ENCODE results near the gene SOBP. TPM values are rescaled to one million over a fixed set of nuclear protein-coding genes. Genes with fewer than 3 reads are reported as not detected.
A peak's percentile ranks its signal among the peaks of the same experiment; 100 is the strongest.
"Not testable (repeated sequence)": the region's sequence is repeated elsewhere in the genome, so short reads cannot be mapped to it uniquely, and the experiment has no call there.

Gene SOBP
- total RNA-seq, 1 donor from 2014 or later, result 0.09 TPM

DNA sequence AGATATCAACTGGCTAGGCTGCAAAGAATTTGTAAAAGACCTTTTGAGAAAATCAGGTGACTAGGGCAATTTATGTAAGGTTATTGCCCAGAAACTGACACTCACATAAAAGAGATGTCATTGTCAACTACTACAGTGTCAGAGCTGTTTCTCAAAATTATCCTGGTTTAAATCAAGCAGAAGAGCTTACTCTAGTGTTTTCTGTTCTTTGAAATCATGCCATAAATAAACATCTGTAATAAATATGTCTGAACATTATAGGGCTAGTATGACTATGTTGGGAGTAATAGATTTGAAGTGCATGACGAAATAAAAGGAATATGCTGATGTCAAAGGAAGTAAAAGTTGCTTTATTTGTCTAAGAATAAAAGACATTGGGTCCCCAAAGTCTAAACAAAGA lies 19.6 kb upstream of the SOBP start:
- Mint-ChIP-seq H3K9me3 (no peaks in the 10 kb centered on the region), H3K27ac (no peak overlapping the region), H3K36me3 (ENCODE audit: low read depth) (no peaks in the 10 kb centered on the region), H3K4me1 (no peaks in the 10 kb centered on the region), H3K4me3 (no peak overlapping the region), H3K27me3 (peaks cover 46% of the 10 kb centered on the region)
- intact Hi-C loops (cut with micrococcal nuclease), result no loop called here
- no peak for DNase-seq

DNA sequence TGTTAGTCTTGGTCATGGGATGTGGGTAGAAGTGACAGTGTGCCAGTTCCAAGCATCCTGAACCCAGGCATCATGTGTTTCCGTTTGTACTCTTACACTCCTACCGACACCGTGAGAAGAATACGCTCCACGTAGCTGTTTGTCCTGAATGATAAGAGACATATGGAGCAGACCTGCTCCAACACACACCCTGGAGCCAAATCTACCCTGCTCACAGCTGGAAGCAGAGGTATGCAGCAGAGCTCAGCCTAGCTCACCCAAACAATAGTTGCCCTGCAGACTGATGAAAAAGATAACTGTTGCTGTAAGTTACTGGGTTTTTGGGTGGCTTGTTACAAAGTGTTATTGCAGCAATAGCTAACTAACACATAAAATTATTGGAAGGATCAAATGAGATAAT lies 16.3 kb upstream of the SOBP start:
- Mint-ChIP-seq H3K36me3 (ENCODE audit: low read depth) (no peaks in the 10 kb centered on the region), H3K27ac (no peak overlapping the region), H3K9me3 (no peaks in the 10 kb centered on the region), H3K27me3 (peaks cover 39% of the 10 kb centered on the region), H3K4me1 (no peaks in the 10 kb centered on the region), H3K4me3 (no peak overlapping the region)
- intact Hi-C loops (cut with micrococcal nuclease), result no loop called here
- DNase-seq, result no peak

GRCh38 chr6:107475360-107475759 lies 14.6 kb upstream of the SOBP start:
- intact Hi-C loops (cut with micrococcal nuclease); H3K4me1 Mint-ChIP-seq; DNase-seq; H3K27ac Mint-ChIP-seq; H3K9me3 Mint-ChIP-seq; H3K4me3 Mint-ChIP-seq; H3K36me3 Mint-ChIP-seq (ENCODE audit: low read depth): not testable (repeated sequence)
- H3K27me3 Mint-ChIP-seq, result peaks cover 40% of the 10 kb centered on the region

DNA sequence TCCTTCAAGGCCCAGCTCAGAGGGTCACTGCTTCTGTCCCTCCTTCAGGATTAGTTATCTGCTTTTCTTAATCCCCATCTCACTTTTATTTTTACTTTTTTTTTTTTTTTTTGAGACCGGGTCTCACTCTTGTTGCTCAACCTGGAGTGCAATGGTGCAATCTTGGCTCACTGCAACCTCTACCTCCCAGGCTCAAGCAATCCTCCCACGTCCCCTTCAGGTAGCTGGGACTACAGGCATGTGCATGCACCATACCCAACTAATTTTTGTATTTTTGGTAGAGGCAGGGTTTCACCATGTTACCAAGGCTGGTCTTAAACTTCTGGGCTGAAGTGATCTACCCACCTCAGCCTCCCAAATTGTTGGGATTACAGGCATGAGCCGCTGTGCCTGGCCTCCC lies 14.1 kb upstream of the SOBP start:
- H3K27ac Mint-ChIP-seq; H3K4me3 Mint-ChIP-seq; H3K9me3 Mint-ChIP-seq; H3K36me3 Mint-ChIP-seq (ENCODE audit: low read depth); DNase-seq; intact Hi-C loops (cut with micrococcal nuclease); H3K4me1 Mint-ChIP-seq: not testable (repeated sequence)
- peaks cover 43% of the 10 kb centered on the region for H3K27me3 Mint-ChIP-seq

DNA sequence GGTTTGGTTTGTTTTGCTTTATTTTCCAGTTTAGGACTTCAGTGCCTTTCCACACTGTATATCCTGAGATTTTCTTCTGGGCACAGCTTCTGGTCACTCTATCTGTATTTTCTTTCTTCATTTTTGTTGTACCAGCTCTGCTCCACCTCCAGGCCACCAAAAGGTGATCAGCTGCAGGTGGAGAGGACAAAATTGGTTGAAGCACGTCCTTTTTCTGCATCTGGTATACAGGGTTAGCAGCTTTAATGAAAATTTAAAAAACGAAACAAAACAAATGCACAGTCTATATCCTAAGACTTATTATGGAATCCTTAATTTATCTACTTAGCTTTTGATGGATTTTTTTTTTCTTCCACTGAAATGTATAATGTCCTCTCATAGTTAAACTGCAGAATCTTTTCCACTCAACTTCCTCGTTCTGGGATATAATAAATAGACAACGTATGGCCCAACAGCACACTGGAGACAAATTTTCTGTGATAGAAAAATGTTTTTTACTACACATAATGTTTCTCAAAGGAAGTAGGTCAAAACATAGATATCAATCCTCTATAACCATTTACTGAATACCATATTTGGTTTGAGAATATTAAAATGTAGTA lies 10.7 kb upstream of the SOBP start:
- Mint-ChIP-seq H3K27me3 (peaks cover 48% of the 10 kb centered on the region), H3K4me3 (no peak overlapping the region), H3K27ac (no peak overlapping the region), H3K4me1 (no peaks in the 10 kb centered on the region), H3K36me3 (ENCODE audit: low read depth) (no peaks in the 10 kb centered on the region), H3K9me3 (no peaks in the 10 kb centered on the region)
- DNase-seq, result no peak
- intact Hi-C loops (cut with micrococcal nuclease), result no loop called here

DNA sequence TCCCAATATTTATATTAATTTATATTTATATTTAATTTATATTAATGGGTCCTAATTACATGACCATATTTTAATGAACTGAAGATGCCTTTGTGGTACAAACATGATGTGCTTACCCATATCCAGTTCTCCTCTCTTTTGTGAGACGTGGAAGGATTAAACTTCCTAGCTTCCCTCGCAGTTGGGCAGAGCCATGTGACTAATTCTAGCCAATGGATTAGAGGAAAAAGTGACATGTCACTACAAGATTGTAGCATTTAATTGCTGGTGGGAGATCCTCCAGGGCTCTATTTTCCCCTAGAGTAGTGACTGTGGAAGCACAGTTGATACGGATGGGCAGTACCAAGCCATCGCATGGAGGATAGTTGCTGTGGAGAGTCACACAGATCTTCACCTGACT lies 4.8 kb upstream of the SOBP start:
- Mint-ChIP-seq H3K27ac (no peak overlapping the region), H3K4me1 (peaks cover 14% of the 10 kb centered on the region), H3K9me3 (no peaks in the 10 kb centered on the region), H3K36me3 (ENCODE audit: low read depth) (no peaks in the 10 kb centered on the region), H3K27me3 (peaks cover 64% of the 10 kb centered on the region), H3K4me3 (no peak overlapping the region)
- DNase-seq, result no peak
- intact Hi-C loops (cut with micrococcal nuclease), result no loop called here

GRCh38 chr6:107488174-107488874 lies 1.6 kb upstream of the SOBP start:
- intact Hi-C loops (cut with micrococcal nuclease), result loop anchor here (2.0 kb wide), 1 partner anchor 30 kb away; the partner anchor contains the start of gene PDSS2
- Mint-ChIP-seq H3K4me3 (peak overlapping the region; percentile 83), H3K27ac (peak overlapping the region; percentile 40), H3K27me3 (peaks cover 52% of the 10 kb centered on the region), H3K9me3 (no peaks in the 10 kb centered on the region), H3K4me1 (peaks cover 22% of the 10 kb centered on the region), H3K36me3 (ENCODE audit: low read depth) (no peaks in the 10 kb centered on the region)
- DNase-seq, result no peak

- intact Hi-C loops (cut with micrococcal nuclease), result loop anchor here (2.0 kb wide), 1 partner anchor 30 kb away; the partner anchor contains the start of gene PDSS2
- Mint-ChIP-seq H3K4me3 (peak overlapping the region; percentile 83), H3K4me1 (peaks cover 22% of the 10 kb centered on the region), H3K27ac (peak overlapping the region; percentile 40), H3K27me3 (peaks cover 49% of the 10 kb centered on the region), H3K9me3 (no peaks in the 10 kb centered on the region), H3K36me3 (ENCODE audit: low read depth) (no peaks in the 10 kb centered on the region)
- peak; percentile 68 for DNase-seq
Measured at GRCh38 chr6:107488875-107489635, 862 bp upstream of the SOBP start.

GRCh38 chr6:107490566-107491137 lies 735 bp downstream of the SOBP start:
- H3K9me3 Mint-ChIP-seq, result no peaks in the 10 kb centered on the region
- H3K27ac Mint-ChIP-seq, result no peak overlapping the region
- H3K4me3 Mint-ChIP-seq, result peak overlapping the region; percentile 89
- peaks cover 22% of the 10 kb centered on the region for H3K4me1 Mint-ChIP-seq
- peaks cover 41% of the 10 kb centered on the region for H3K27me3 Mint-ChIP-seq
- H3K36me3 Mint-ChIP-seq (ENCODE audit: low read depth), result no peaks in the 10 kb centered on the region
- intact Hi-C loops (cut with micrococcal nuclease), result loop anchor here (5.0 to 10.0 kb wide), 3 partner anchors 144 to 677 kb away; partner anchors contain the start of gene NR2E1
- DNase-seq, result peak; percentile 57

GRCh38 chr6:107491138-107491609 lies 1.3 kb downstream of the SOBP start:
- Mint-ChIP-seq H3K27me3 (peaks cover 42% of the 10 kb centered on the region), H3K4me1 (peaks cover 22% of the 10 kb centered on the region), H3K36me3 (ENCODE audit: low read depth) (no peaks in the 10 kb centered on the region), H3K9me3 (no peaks in the 10 kb centered on the region), H3K4me3 (peak overlapping the region; percentile 89), H3K27ac (no peak overlapping the region)
- peak; percentile 63 for DNase-seq
- intact Hi-C loops (cut with micrococcal nuclease), result loop anchor here (5.0 to 10.0 kb wide), 3 partner anchors 144 to 676 kb away; partner anchors contain the start of gene NR2E1

GRCh38 chr6:107491760-107492660 lies 2.1 kb downstream of the SOBP start:
- H3K27me3 Mint-ChIP-seq, result peaks cover 41% of the 10 kb centered on the region
- peak overlapping the region; percentile 89 for H3K4me3 Mint-ChIP-seq
- peak; percentile 17 for DNase-seq
- no peaks in the 10 kb centered on the region for H3K36me3 Mint-ChIP-seq (ENCODE audit: low read depth)
- H3K27ac Mint-ChIP-seq, result no peak overlapping the region
- no peaks in the 10 kb centered on the region for H3K9me3 Mint-ChIP-seq
- intact Hi-C loops (cut with micrococcal nuclease), result loop anchor here (5.0 to 10.0 kb wide), 3 partner anchors 143 to 675 kb away; partner anchors contain the start of gene NR2E1
- H3K4me1 Mint-ChIP-seq, result peaks cover 22% of the 10 kb centered on the region

- H3K4me1 Mint-ChIP-seq, result peaks cover 16% of the 10 kb centered on the region
- H3K27me3 Mint-ChIP-seq, result peaks cover 33% of the 10 kb centered on the region
- H3K36me3 Mint-ChIP-seq (ENCODE audit: low read depth), result no peaks in the 10 kb centered on the region
- H3K4me3 Mint-ChIP-seq, result no peak overlapping the region
- intact Hi-C loops (cut with micrococcal nuclease), result loop anchor here (5.0 to 10.0 kb wide), 3 partner anchors 141 to 674 kb away; partner anchors contain the start of gene NR2E1
- no peaks in the 10 kb centered on the region for H3K9me3 Mint-ChIP-seq
- DNase-seq, result peak; percentile 44
- no peak overlapping the region for H3K27ac Mint-ChIP-seq
Measured at GRCh38 chr6:107493158-107494057, 3.5 kb downstream of the SOBP start.
